GM18508 (cell line): Measurements from ENCODE around the gene NPLOC4.
"Not testable (repeated sequence)": the region's sequence is repeated elsewhere in the genome, so short reads cannot be mapped to it uniquely, and the experiment has no call there.

ENCODE experiments used
- ATAC-seq: cut with Tn5 transposase; IDR thresholded peaks from one replicate; pipeline ENCODE4 v1.9.1; 2021; ENCODE audit warnings: moderate number of reproducible peaks; ENCODE audit not compliant: insufficient read depth, unreplicated experiment

The NPLOC4 gene

DNA sequence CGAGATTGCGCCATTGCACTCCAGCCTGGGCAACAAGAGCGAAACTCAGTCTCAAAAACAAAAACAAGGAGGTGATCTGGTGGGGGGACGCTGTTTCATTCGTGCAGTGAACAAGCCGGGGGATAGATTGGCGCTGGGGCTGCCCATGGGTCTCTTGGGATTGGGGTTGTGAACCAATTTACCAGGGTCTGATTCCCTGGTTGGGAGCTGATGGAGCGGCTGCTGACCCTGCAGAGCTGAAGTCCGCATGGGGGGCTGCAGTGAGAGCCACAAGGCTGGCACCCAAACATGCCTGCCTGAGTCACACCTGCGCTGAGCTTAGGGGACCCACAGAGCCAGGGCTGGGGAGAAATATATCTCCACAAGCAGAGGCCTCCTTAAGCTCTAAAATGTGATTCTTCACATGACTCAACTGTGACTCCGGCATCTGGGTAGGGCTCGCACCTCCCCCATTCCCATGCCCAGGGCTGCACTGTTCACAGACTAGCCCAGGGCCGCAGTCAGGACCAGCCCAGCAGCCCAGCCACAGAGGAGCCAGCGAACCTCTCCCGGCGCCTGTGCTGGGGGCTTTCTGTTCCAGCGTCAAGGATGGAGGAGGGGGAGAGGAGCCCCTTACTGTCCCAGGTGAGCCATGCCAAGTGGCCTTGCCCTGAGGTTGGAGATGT, 5.0 kb upstream of the NPLOC4 start:
- no peak for ATAC-seq

DNA sequence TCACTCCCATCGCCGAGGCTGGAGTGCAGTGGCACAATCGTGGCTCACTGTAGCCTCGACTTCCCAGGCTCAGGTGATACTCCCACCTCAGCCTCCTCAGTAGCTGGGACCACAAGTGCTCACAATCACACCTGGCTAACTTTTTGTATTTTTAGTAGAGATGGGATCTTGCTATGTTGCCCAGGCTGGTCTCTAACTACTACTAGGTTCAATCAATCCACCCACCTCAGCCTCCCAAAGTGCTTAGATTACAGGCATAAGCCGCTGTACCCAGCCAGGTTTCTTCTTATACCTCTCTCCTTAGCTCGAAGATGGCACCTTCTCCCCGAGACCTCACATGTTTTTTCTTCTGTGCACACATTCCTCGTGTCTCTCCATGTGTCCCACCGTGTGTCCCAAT, 3.1 kb upstream of the NPLOC4 start:
- no peak for ATAC-seq

DNA sequence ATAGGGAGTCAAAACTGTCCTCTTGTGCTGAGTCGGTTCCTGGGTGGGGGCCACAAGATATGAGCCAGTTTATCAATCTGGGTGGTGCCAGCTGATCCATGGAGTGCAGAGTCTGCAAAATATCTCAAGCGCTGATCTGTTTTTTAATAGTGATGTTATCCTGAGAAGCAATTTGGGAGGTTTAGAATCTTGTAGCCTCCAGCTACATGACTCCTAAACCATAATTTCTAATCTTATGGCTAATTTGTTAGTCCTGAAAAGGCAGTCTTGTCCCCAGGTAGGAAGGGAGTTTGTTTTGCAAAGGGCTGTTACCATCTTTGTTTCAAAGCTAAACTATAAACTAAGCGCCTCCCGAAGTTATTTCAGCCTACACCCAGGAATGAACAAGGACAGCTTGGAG, 1.8 kb upstream of the NPLOC4 start:
- no peak for ATAC-seq

DNA sequence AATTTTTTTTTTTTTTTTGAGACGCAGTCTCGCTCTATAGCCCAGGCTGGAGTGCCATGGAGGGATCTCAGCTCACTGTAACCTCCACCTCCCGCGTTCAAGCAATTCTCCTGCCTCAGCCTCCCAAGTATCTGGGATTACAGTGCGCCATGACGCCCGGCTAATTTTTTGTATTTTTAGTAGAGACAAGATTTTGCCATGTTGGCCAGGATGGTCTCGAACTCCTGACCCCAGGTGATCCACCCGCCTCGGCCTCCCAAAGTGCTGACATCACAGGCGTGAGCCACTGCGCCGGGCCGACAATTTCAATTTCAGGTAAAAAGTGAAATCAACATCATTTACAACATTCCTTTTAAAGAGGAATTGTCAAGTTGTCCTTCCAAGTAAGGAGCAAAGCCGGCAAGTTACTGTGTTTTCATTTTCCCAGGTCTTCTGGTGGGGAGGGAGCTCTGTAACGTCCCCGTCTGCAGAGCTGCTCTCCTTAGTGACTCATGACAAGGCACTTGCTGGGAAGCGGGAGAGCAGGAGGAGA, 873 bp downstream of the NPLOC4 start:
- no peak for ATAC-seq

DNA sequence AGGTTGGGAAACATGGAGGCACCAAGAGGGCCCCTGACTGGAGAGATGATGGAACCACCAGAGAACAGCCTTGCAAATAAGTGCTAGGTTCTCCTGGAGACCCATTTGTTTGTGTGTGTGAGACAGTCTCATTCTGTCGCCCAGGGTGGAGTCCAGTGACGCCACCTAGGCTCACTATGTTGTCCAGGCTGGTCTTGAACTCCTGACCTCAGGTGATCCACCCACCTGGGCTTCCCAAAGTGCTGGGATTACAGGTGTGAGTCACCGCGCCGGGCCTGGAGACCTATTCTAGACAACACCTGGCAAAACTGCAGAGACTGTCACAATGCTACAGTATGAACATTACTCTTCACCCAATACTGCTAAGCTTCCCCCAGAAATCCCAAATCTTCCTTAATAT, 1.5 kb downstream of the NPLOC4 start:
- ATAC-seq, result no peak

DNA sequence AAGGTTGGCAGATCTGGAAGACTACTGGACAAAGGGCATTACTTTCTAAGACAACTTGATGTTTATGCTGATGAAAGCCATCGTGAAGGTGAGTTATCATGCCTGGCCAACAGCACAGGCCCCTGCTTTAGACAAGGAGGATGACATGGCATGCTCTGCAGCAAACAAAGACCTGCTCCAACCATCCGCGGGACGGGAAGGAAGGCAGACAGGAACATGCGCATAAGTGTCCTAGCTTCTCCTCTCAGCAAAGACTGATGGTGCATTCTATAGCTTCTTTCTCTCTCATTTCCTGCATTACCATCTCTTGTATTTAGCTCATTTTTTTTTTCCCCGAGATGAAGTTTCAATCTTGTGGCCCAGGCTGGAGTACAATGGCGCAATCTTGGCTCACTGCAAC, 5.4 kb downstream of the NPLOC4 start:
- ATAC-seq, result no peak

DNA sequence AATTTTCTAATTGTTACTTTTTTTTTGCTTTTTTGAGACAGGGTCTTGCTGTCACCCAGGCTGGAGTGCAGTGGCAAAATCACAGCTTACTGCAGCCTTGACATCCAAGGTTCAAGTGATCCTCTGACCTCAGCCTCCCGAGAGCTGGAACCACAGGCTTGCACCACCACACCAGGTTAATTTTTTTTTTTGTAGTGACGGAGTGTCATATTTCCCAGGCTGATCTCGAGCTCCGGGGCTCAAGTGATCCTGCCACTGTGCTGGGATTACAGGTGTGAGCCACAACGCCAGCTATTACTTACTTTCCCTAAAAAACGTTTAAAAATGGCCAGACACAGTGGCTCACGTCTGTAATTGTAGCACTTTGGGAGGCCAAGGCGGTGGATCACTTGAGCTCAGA, 6.6 kb downstream of the NPLOC4 start:
- ATAC-seq, result no peak

DNA sequence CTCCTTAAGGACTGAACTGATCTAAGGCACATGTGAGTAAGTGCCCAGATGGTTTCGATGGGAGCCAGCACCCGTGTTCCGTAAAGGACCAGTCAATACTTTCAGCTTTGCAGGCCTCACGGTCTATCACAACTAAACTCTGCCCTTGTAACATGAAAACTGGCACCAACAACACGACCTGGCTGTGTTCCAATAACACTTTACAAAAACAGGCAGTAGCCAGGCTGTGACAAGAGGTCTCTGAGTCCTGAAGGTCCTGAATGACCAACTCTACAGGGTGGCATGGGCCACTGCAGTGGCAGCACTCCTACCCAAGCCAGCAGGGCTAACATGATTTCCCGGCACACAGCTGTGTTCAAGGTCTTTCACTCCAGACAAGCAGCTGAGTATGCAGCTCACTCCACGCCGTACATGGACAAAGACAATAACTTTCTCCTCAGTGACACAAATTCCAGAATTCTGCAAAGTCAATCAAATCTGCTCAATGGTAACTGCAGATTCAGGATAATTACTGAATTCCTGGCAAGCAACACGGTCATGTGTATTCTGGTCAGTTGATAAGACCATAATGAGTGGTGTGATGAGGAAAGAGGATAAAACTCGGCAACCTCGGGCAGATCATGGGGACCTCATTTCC, 15.3 kb downstream of the NPLOC4 start:
- ATAC-seq, result no peak

DNA sequence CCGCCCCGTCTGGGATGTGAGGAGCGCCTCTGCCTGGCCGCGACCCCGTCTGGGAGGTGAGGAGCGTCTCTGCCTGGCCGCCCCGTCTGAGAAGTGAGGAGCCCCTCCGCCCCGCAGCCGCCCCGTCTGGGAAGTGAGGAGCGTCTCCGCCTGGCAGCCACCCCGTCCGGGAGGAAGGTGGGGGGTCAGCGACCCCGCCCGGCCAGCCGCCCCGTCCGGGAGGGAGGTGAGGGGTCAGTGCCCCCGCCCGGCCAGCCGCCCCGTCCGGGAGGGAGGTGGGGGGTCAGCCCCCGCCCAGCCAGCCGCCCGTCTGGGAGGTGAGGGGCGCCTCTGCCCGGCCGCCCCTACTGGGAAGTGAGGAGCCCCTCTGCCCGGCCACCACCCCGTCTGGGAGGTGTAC, 18.6 kb downstream of the NPLOC4 start:
- not testable (repeated sequence) for ATAC-seq

DNA sequence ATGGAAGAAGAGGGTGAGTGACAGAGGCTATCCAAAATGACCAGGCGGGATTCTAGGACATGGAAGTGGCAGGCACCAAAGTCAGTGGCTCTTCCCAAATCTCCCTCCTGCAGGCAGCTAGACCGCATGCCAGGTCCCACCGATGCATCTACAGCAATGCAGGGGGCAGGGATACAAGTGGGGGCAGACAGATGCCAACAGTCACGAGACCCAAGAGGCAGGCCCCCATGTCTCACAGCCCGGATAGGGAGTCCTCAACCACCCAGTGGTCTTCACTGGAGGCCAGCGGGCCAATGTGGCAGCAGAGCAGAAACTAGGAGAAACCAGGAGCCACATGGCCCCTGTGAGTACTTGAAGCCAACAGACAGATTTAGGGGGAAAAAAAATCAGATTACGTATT, 20.0 kb downstream of the NPLOC4 start:
- ATAC-seq, result no peak

DNA sequence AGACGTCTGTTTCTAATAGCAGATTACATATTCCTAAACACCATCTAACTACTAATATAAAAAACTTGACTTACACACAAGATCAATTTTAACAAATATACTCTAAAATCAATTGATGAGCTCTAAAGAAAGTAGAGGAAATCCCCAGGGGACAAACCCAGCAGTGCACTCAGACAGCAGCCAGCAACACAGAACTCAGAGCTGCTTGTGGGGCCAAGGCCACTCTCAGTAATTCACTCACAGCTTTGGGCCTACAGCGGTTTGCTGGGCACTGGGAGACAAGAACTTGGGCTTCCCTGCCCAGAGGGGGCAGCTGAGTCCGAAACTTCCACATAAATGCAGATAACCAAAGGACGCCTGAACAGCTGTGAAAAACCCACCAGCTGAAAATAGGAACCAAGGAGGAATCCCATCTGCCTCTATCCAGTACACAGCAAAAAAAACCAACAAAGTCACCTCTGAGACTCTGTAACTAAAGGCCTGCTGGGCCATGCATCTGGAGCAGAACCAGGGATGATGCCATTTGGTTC, 21.4 kb downstream of the NPLOC4 start:
- no peak for ATAC-seq

DNA sequence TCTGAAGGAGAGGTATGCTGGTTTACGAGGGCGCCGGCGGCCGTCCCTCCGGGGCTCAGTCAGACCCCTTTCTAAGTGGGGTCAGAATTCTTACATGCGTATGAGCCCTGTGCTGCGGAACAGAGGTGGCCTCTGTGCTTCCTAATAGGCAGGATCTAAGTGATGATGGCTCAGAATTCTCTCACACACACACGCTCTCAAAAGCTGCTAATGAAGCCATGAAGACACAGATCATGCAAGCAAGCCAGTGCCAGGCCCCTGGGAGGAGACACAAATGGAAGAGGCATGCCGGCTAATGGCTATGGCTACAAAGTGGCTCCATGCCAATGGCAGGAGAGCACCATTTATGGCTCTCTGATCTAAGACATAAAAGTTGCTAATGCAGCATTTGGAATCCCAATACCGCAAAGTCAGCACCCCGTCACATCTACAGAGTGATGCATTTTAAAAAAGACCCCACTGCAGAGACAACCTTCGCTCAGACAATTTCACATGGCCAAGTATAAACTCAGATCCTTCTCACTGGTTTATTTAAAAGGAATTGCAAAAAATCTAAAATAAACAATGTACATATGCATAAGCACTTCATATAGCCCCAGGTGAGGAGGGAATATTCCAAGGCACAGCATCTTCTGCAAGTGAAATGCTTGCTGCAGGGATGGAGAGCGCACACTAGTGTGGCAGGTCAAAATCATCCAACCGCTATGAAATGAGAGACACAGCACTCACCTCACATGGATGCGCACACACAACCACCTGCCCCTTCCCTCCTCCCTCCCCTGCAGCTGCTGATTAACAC, 24.5 kb downstream of the NPLOC4 start:
- ATAC-seq, result no peak

DNA sequence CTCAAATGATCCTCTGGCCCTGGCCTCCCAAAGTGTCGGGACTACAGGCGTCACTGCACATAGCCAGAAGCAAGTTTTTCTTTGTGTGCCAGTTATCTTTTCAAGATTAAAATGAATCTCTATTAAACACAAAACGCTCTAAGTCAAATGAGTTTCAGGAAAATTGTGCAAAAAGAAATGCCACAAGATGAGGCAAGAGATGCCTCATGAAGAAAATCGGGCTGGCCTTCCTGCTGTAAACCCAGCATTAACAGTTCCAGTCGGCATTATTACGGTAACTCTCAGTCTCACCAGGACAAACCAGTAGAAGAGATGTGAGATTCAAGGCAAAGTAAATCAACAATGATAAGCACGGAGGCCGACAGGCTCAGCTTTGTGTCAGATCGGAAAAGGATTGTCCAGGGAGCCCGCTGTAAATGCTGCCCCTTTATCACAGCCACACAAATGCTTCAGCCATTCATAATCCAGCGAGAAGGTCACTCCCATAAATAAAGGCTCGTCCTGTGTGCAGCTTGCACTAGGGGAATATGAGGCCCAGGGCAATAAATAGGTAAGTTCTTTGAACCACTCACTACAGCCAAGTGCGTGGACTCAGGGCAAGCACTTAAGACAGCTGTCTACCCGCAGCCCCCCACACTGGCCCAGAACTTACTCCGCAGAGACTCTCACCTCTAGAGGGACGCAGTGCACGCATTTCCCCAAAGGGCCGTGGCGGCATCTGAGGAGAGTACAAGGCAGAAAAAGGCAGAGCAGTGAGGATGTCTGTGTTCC, 27.2 kb downstream of the NPLOC4 start:
- ATAC-seq, result no peak

DNA sequence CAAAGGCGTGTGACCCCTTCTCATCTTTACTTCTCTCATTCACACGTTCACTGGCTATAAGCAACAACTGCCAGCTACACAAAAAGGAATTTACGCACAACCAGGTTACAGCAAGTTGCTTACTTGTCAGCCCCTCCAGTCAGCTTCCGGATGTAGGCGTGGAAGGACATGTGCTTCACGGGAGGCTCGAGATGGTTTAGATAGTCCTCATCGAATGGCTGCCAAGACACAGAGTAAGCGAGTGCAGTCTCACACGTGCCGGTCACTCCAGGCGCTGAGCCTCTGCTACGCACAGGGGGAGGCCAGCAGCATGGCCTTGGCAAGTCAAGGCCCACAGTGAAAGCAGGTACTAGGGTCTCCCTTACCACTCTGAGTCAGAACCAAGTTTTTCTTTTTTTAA, 28.3 kb downstream of the NPLOC4 start:
- no peak for ATAC-seq

DNA sequence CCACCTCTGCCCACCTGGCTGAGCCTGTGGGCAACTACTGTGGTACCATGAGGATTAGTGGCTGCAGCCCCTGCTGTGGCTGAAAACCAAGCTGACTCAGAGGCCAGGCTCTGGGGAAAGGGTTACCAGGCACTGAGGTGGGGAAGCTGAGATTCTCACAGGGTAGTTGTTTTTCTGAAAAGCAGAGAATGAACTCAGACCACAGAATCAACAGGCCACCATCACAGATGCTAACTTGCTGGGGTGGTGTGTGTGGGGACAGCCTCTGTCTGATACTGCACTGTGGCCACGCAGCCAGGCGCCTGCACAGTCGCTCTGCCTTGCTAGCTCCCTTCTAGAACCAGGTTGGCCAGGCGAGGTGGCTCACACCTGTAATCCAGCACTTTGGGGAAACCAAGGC, 28.8 kb downstream of the NPLOC4 start:
- no peak for ATAC-seq

DNA sequence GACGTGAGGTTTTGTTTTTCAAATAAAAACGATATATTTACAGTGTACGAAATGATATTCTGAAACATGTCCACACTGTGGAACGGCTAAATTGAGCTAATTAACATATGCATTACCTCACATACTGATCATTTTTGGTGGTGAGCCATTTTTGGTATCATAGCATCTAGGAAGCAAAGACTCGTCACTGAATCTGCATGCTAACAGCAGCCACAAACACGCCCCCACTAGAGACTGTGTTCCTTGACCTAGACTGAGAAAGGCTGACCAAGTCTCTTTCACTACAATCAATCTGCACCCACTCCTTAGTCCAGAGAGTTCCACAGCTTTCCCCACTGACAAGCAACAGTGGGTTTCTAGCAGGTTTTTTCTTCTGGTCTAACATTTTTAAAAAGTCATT, 29.5 kb downstream of the NPLOC4 start:
- ATAC-seq, result no peak

DNA sequence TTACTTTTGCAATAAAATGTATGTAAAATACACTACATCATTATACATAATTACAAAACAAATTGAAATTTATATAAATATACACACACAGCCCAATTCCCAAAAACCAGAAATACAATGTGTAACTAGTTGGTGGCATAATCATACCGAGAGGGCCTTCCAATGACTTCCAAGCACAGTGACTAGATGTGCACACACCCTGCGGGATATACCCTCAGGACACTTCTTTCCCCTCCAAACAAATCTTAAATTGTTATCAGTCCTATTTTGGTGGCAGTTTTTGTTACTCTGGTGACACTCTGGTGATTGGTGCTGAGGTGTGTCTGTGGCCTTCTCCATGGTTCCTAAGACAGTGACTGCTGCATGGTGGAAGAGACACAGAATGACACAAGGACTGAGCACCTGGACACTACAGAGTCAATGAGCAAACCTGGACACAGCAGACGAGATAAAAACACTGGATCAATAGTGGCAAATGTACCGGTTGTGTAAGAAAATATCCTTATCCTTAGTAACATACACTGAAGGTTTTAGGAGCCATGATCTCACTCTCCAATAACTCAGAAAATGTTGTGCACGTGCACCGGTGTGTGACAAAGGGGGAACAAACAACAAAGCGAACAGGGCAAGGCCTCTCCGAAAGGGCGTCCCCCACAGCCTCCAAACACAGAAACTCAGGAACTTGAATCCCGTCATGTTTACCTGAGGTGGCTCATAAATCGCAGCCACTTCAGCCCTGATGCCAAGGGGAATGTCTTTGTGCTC, 32.9 kb downstream of the NPLOC4 start:
- no peak for ATAC-seq

DNA sequence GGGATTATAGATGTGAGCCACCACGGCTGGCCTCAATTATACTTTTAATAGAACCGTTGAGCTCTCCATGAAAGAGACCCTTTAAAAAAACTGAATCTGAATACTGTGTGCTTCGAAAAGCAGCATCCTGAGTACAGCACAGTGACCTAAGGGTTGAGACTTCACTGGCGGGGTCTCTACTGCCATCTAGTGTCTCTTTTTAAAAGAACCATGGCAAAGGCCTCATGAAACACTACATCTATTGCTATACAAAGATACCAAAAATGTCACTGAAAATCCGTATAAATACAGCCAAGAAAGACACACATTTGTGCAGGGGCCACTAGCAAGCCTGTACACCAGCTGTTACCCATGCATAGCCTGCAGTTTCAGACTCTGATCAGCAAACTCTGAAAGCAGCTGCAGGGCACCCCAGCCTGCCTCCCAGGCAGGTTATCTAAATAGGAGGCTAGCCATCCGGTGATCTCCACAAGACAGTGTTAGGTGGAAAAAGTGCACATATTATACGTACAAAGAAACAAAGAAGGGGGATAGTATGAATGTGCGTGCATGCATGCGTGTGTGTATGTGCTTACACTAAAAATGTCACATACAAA, 35.3 kb downstream of the NPLOC4 start:
- ATAC-seq, result no peak
